Activated T-helper 1 cell treated with anti-CD3 and anti-CD28 coated beads, Interleukin-2, amount 50 U/mL, for 16 hours (primary cell): ENCODE results near the gene CTSH.

Source experiments
- DNase-seq, 2 donors: peaks; one replicate each; pipeline ENCODE4 v3.0.0-alpha.2; 2020; ENCODE audit warnings: low read depth in 1 of 2, low spot score in 1 of 2

CTSH gene

GRCh38 chr15:78978601-78979179, 33.8 kb upstream of the CTSH start:
- DNase-seq, result no peak

- no peak for DNase-seq
These were observed 32.9 kb upstream of the CTSH start for GRCh38 chr15:78977591-78978347.

- no peak for DNase-seq
These were observed 32.3 kb upstream of the CTSH start for GRCh38 chr15:78977091-78977571.

- no peak for DNase-seq
These were observed 31.8 kb upstream of the CTSH start for GRCh38 chr15:78976691-78977090.

- DNase-seq, result no peak
These were observed 29.5 kb upstream of the CTSH start for GRCh38 chr15:78974272-78974918.

- no peak for DNase-seq
These were observed 25.0 kb upstream of the CTSH start for GRCh38 chr15:78969687-78970349.

GRCh38 chr15:78968539-78969271, 23.9 kb upstream of the CTSH start:
- no peak for DNase-seq

- DNase-seq, result no peak
These were observed 23.3 kb upstream of the CTSH start for GRCh38 chr15:78968114-78968513.

GRCh38 chr15:78960308-78960707, 15.5 kb upstream of the CTSH start:
- no peak for DNase-seq

GRCh38 chr15:78959360-78959759, 14.5 kb upstream of the CTSH start:
- no peak for DNase-seq

GRCh38 chr15:78957416-78958093, 12.7 kb upstream of the CTSH start:
- no peak for DNase-seq

- no peak for DNase-seq
These were observed 12.1 kb upstream of the CTSH start for GRCh38 chr15:78956937-78957336.

GRCh38 chr15:78955355-78955754, 10.5 kb upstream of the CTSH start:
- no peak for DNase-seq

- DNase-seq, result no peak
These were observed 7.0 kb upstream of the CTSH start for GRCh38 chr15:78951841-78952238.

- no peak for DNase-seq
These were observed 6.3 kb upstream of the CTSH start for GRCh38 chr15:78950902-78951840.

- no peak for DNase-seq
These were observed 5.5 kb upstream of the CTSH start for GRCh38 chr15:78950343-78950742.

- no peak for DNase-seq
These were observed 4.6 kb upstream of the CTSH start for GRCh38 chr15:78949461-78949860.

GRCh38 chr15:78947506-78947905, 2.7 kb upstream of the CTSH start:
- DNase-seq, result no peak

GRCh38 chr15:78946493-78946892, 1.6 kb upstream of the CTSH start:
- no peak for DNase-seq
